ENCODE measurements around the gene EFCAB10.
"Not testable (repeated sequence)": the region's sequence is repeated elsewhere in the genome, so short reads cannot be mapped to it uniquely, and the experiment has no call there.

The EFCAB10 gene

GRCh38 chr7:105530126-105530525 is 51.2 kb downstream of the EFCAB10 start:
- peaks cover 26% of the 10 kb centered on the region for H3K79me2 ChIP-seq (ENCODE audit: insufficient read depth, low read length)
- H3K36me3 ChIP-seq (ENCODE audit: low read length): no peaks in the 10 kb centered on the region; the same call in 1 of the 2 replicates
- H3K4me3 ChIP-seq (ENCODE audit: insufficient read depth, low read length, poor library complexity, severe bottlenecking): no peak overlapping the region
- H2AFZ ChIP-seq (ENCODE audit: low read depth, low read length, severe bottlenecking): no peak overlapping the region
- no peak overlapping the region for H3K4me2 ChIP-seq (ENCODE audit: low read depth, low read length, poor library complexity, severe bottlenecking)
- H3K27ac ChIP-seq (ENCODE audit: low read depth, low read length): no peak overlapping the region
- H3K9ac ChIP-seq (ENCODE audit: low read length): no peak overlapping the region
- H4K20me1 ChIP-seq (ENCODE audit: low read depth, low read length): no peaks in the 10 kb centered on the region
- H3K9me2 ChIP-seq (replicated peaks; ENCODE audit: insufficient read depth, low read length): no peaks in the 10 kb centered on the region
- no peak for TF ChIP-seq EZH2phosphoT487 (conservative IDR thresholded peaks at IDR 0.05; ENCODE audit: low read length)
- TF ChIP-seq CTCF (IDR thresholded peaks at IDR 0.05; ENCODE audit: insufficient read depth, low read length, poor library complexity, severe bottlenecking): no peak
- no peaks in the 10 kb centered on the region for H3K27me3 ChIP-seq (ENCODE audit: low read length)
- H3K9me3 ChIP-seq (ENCODE audit: insufficient read depth, low read length): no peaks in the 10 kb centered on the region
- peaks cover 6% of the 10 kb centered on the region; the same call in 1 of the 2 replicates for H3F3A ChIP-seq (ENCODE audit: insufficient read depth)

- not testable (repeated sequence) for H3K27me3 ChIP-seq (ENCODE audit: low read length); H3K36me3 ChIP-seq (ENCODE audit: low read length)
Measured at GRCh38 chr7:105527737-105528136, 53.6 kb downstream of the EFCAB10 start.

GRCh38 chr7:105524840-105525239 is 56.5 kb downstream of the EFCAB10 start:
- TF ChIP-seq EZH2phosphoT487 (conservative IDR thresholded peaks at IDR 0.05; ENCODE audit: low read length): no peak
- no peak for TF ChIP-seq CTCF (IDR thresholded peaks at IDR 0.05; ENCODE audit: insufficient read depth, low read length, poor library complexity, severe bottlenecking)
- Histone ChIP-seq H3K9me3 (ENCODE audit: insufficient read depth, low read length) (no peaks in the 10 kb centered on the region), H2AFZ (ENCODE audit: low read depth, low read length, severe bottlenecking) (no peak overlapping the region), H3K79me2 (ENCODE audit: insufficient read depth, low read length) (peaks cover 17% of the 10 kb centered on the region), H3F3A (ENCODE audit: insufficient read depth) (0 out of 2 replicates have a peak, but pooled peaks cover 3% of the 10 kb centered on the region), H4K20me1 (ENCODE audit: low read depth, low read length) (no peaks in the 10 kb centered on the region), H3K36me3 (ENCODE audit: low read length) (no peaks in the 10 kb centered on the region), H3K9me2 (replicated peaks; ENCODE audit: insufficient read depth, low read length) (no peaks in the 10 kb centered on the region), H3K4me3 (ENCODE audit: insufficient read depth, low read length, poor library complexity, severe bottlenecking) (no peak overlapping the region), H3K4me2 (ENCODE audit: low read depth, low read length, poor library complexity, severe bottlenecking) (no peak overlapping the region), H3K27ac (ENCODE audit: low read depth, low read length) (no peak overlapping the region), H3K27me3 (ENCODE audit: low read length) (no peaks in the 10 kb centered on the region), H3K9ac (ENCODE audit: low read length) (no peak overlapping the region)

More at GRCh38 chr7:105527737-105528136, 53.6 kb downstream of the EFCAB10 start:
- not testable (repeated sequence) for H3K4me2 ChIP-seq (ENCODE audit: low read depth, low read length, poor library complexity, severe bottlenecking); H3F3A ChIP-seq (ENCODE audit: insufficient read depth); H3K4me3 ChIP-seq (ENCODE audit: insufficient read depth, low read length, poor library complexity, severe bottlenecking); H3K9ac ChIP-seq (ENCODE audit: low read length); H3K79me2 ChIP-seq (ENCODE audit: insufficient read depth, low read length); H4K20me1 ChIP-seq (ENCODE audit: low read depth, low read length); H3K9me2 ChIP-seq (replicated peaks; ENCODE audit: insufficient read depth, low read length); H2AFZ ChIP-seq (ENCODE audit: low read depth, low read length, severe bottlenecking); H3K27ac ChIP-seq (ENCODE audit: low read depth, low read length); H3K9me3 ChIP-seq (ENCODE audit: insufficient read depth, low read length)

GRCh38 chr7:105524423-105524822 is 56.9 kb downstream of the EFCAB10 start:
- H3K4me3 ChIP-seq (ENCODE audit: insufficient read depth, low read length, poor library complexity, severe bottlenecking); H3F3A ChIP-seq (ENCODE audit: insufficient read depth); H3K4me2 ChIP-seq (ENCODE audit: low read depth, low read length, poor library complexity, severe bottlenecking); H3K36me3 ChIP-seq (ENCODE audit: low read length); H3K27me3 ChIP-seq (ENCODE audit: low read length); H3K9me3 ChIP-seq (ENCODE audit: insufficient read depth, low read length); H3K9me2 ChIP-seq (replicated peaks; ENCODE audit: insufficient read depth, low read length); H2AFZ ChIP-seq (ENCODE audit: low read depth, low read length, severe bottlenecking); H3K27ac ChIP-seq (ENCODE audit: low read depth, low read length); H4K20me1 ChIP-seq (ENCODE audit: low read depth, low read length); H3K9ac ChIP-seq (ENCODE audit: low read length): not testable (repeated sequence)
- H3K79me2 ChIP-seq (ENCODE audit: insufficient read depth, low read length): peaks cover 21% of the 10 kb centered on the region
